ENCODE measurements around the gene EDN1.
A peak's percentile ranks its signal among the peaks of the same experiment; 100 is the strongest.

DNA sequence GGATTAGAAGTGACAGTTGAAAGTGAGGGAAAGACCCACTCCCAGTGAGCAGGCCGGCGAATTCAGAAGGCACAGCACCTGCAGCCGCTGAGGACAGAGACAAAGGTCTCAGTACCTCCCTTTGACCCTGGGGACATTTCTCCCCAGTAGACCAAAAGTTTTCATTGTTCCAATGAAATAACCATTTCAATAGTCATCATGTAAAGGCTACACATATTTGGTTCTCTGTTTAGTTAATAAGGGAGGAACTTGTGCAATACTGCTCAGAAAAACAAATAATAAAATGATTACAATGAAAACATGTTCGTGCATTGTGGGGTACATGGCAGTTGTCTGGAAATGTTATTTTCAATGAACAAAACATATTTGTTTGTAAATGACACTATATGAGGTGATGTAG, 52.5 kb downstream of the EDN1 start:
- no peak for TF ChIP-seq ZNF3 (CRISPR knock-in tag; IDR thresholded peaks at IDR 0.05)
- no peak for TF ChIP-seq ZNF552 (CRISPR knock-in tag; IDR thresholded peaks at IDR 0.05; ENCODE audit: borderline replicate concordance)
- TF ChIP-seq SPEN (CRISPR knock-in tag; IDR thresholded peaks at IDR 0.05; ENCODE audit: low read depth) = no peak
- TF ChIP-seq ZBTB7A (CRISPR knock-in tag; IDR thresholded peaks at IDR 0.05) = no peak
- TF ChIP-seq SALL1 (CRISPR knock-in tag; IDR thresholded peaks at IDR 0.05) = 0 out of 2 replicates have a peak, but pooled peaks have one; percentile 28
